ENCODE results near the gene CAMTA1.
"Not testable (repeated sequence)": the region's sequence is repeated elsewhere in the genome, so short reads cannot be mapped to it uniquely, and the experiment has no call there.

Gene CAMTA1

GRCh38 chr1:7128293-7128692 lies 343.0 kb downstream of the CAMTA1 start:
- Histone ChIP-seq H3K4me3 (0 out of 2 replicates have a peak overlapping the region, but pooled peaks have one; percentile 3), H3K4me1 (peaks cover 41% of the 10 kb centered on the region), H3K27me3 (no peaks in the 10 kb centered on the region), H3K9me3 (0 out of 2 replicates have a peak, but pooled peaks cover 3% of the 10 kb centered on the region), H4K20me1 (no peaks in the 10 kb centered on the region), H3K27ac (peak overlapping the region; percentile 73), H3K9ac (peak overlapping the region; percentile 56; the same call in 1 of the 2 replicates), H3K4me2 (peak overlapping the region; percentile 87), H3K36me3 (no peaks in the 10 kb centered on the region)
- no peak for TF ChIP-seq Cebpa-rat (IDR thresholded peaks at IDR 0.05)

- Histone ChIP-seq H3K4me1 (peaks cover 39% of the 10 kb centered on the region), H3K4me3 (no peak overlapping the region), H3K27ac (no peak overlapping the region), H3K27me3 (no peaks in the 10 kb centered on the region), H3K9ac (no peak overlapping the region), H3K9me3 (0 out of 2 replicates have a peak, but pooled peaks cover 3% of the 10 kb centered on the region), H3K4me2 (no peak overlapping the region), H3K36me3 (no peaks in the 10 kb centered on the region), H4K20me1 (no peaks in the 10 kb centered on the region)
- no peak for TF ChIP-seq Cebpa-rat (IDR thresholded peaks at IDR 0.05)
Measured at GRCh38 chr1:7130127-7130526, 344.9 kb downstream of the CAMTA1 start.

GRCh38 chr1:7135493-7135892 lies 350.2 kb downstream of the CAMTA1 start:
- Histone ChIP-seq H3K9me3 (no peaks in the 10 kb centered on the region), H3K36me3 (no peaks in the 10 kb centered on the region), H3K4me2 (no peak overlapping the region), H3K27ac (no peak overlapping the region), H3K4me1 (peaks cover 7% of the 10 kb centered on the region; the same call in 1 of the 2 replicates), H4K20me1 (no peaks in the 10 kb centered on the region), H3K4me3 (no peak overlapping the region), H3K27me3 (no peaks in the 10 kb centered on the region), H3K9ac (no peak overlapping the region)
- TF ChIP-seq Cebpa-rat (IDR thresholded peaks at IDR 0.05), result no peak

GRCh38 chr1:7136166-7136953 lies 351.1 kb downstream of the CAMTA1 start:
- no peak overlapping the region for H3K4me2 ChIP-seq
- H3K27ac ChIP-seq, result no peak overlapping the region
- no peaks in the 10 kb centered on the region for H4K20me1 ChIP-seq
- no peak overlapping the region for H3K4me3 ChIP-seq
- H3K9ac ChIP-seq, result no peak overlapping the region
- no peaks in the 10 kb centered on the region for H3K9me3 ChIP-seq
- H3K4me1 ChIP-seq, result peaks cover 8% of the 10 kb centered on the region; the same call in 1 of the 2 replicates
- H3K36me3 ChIP-seq, result no peaks in the 10 kb centered on the region
- no peak for TF ChIP-seq Cebpa-rat (IDR thresholded peaks at IDR 0.05)
- no peaks in the 10 kb centered on the region for H3K27me3 ChIP-seq

GRCh38 chr1:7140251-7140650 lies 355.0 kb downstream of the CAMTA1 start:
- Histone ChIP-seq H3K27ac (no peak overlapping the region), H3K27me3 (no peaks in the 10 kb centered on the region), H3K9ac (no peak overlapping the region), H3K9me3 (no peaks in the 10 kb centered on the region), H3K4me1 (peaks cover 13% of the 10 kb centered on the region), H3K36me3 (no peaks in the 10 kb centered on the region), H3K4me3 (no peak overlapping the region), H3K4me2 (no peak overlapping the region), H4K20me1 (no peaks in the 10 kb centered on the region)
- no peak for TF ChIP-seq Cebpa-rat (IDR thresholded peaks at IDR 0.05)

- Histone ChIP-seq H3K4me1 (peaks cover 49% of the 10 kb centered on the region), H3K4me2 (peak overlapping the region; percentile 68), H3K27ac (no peak overlapping the region), H3K4me3 (no peak overlapping the region), H4K20me1 (no peaks in the 10 kb centered on the region), H3K36me3 (no peaks in the 10 kb centered on the region), H3K9me3 (no peaks in the 10 kb centered on the region), H3K27me3 (no peaks in the 10 kb centered on the region), H3K9ac (no peak overlapping the region)
- no peak for TF ChIP-seq Cebpa-rat (IDR thresholded peaks at IDR 0.05)
Measured at GRCh38 chr1:7145947-7146346, 360.7 kb downstream of the CAMTA1 start.

GRCh38 chr1:7146710-7147109 lies 361.5 kb downstream of the CAMTA1 start:
- no peak overlapping the region for H3K4me3 ChIP-seq
- H3K4me1 ChIP-seq, result peaks cover 57% of the 10 kb centered on the region
- peak overlapping the region; percentile 68 for H3K4me2 ChIP-seq
- H3K27ac ChIP-seq, result no peak overlapping the region
- no peaks in the 10 kb centered on the region for H3K9me3 ChIP-seq
- H3K27me3 ChIP-seq, result no peaks in the 10 kb centered on the region
- no peak for TF ChIP-seq Cebpa-rat (IDR thresholded peaks at IDR 0.05)
- H3K9ac ChIP-seq, result no peak overlapping the region
- no peaks in the 10 kb centered on the region for H4K20me1 ChIP-seq
- H3K36me3 ChIP-seq, result no peaks in the 10 kb centered on the region

GRCh38 chr1:7147581-7148282 lies 362.5 kb downstream of the CAMTA1 start:
- H3K27ac ChIP-seq, H3K4me3 ChIP-seq, H3K9me3 ChIP-seq, H3K9ac ChIP-seq, H4K20me1 ChIP-seq, H3K4me2 ChIP-seq, H3K27me3 ChIP-seq, H3K36me3 ChIP-seq: not testable (repeated sequence)
- H3K4me1 ChIP-seq, result peaks cover 67% of the 10 kb centered on the region

GRCh38 chr1:7149080-7149838 lies 364.0 kb downstream of the CAMTA1 start:
- H3K9me3 ChIP-seq, result no peaks in the 10 kb centered on the region
- H3K27ac ChIP-seq, result 0 out of 2 replicates have a peak overlapping the region, but pooled peaks have one; percentile 3
- no peaks in the 10 kb centered on the region for H3K36me3 ChIP-seq
- no peaks in the 10 kb centered on the region for H3K27me3 ChIP-seq
- H3K4me3 ChIP-seq, result no peak overlapping the region
- no peak for TF ChIP-seq Cebpa-rat (IDR thresholded peaks at IDR 0.05)
- peak overlapping the region; percentile 83 for H3K4me2 ChIP-seq
- H3K4me1 ChIP-seq, result peaks cover 68% of the 10 kb centered on the region
- H4K20me1 ChIP-seq, result no peaks in the 10 kb centered on the region
- H3K9ac ChIP-seq, result no peak overlapping the region
